Coronary artery (tissue), 2 donors: ENCODE measurements around the gene CPNE9.

Experiments
- DNase-seq: peaks from one replicate; pipeline ENCODE4 v3.0.0-alpha.2; 2017; ENCODE audit warnings: low spot score
- H3K27ac ChIP-seq, 2 donors: fragments of 200-600 bp; sonication (generic); one replicate each; pipeline ENCODE4 v1.5.1; 2016 to 2019
- H3K4me3 ChIP-seq: fragments of 200-600 bp; sonication (generic); 2 replicates; pipeline ENCODE4 v1.5.1; 2016; ENCODE audit warnings: mild to moderate bottlenecking, moderate library complexity
- TF ChIP-seq, protein P1 (sequence below): fragments of 200-600 bp; sonication (generic); IDR thresholded peaks from one replicate; pipeline ENCODE4 v1.5.1; 2019; ENCODE audit warnings: antibody characterized with exemption

Gene CPNE9

DNA sequence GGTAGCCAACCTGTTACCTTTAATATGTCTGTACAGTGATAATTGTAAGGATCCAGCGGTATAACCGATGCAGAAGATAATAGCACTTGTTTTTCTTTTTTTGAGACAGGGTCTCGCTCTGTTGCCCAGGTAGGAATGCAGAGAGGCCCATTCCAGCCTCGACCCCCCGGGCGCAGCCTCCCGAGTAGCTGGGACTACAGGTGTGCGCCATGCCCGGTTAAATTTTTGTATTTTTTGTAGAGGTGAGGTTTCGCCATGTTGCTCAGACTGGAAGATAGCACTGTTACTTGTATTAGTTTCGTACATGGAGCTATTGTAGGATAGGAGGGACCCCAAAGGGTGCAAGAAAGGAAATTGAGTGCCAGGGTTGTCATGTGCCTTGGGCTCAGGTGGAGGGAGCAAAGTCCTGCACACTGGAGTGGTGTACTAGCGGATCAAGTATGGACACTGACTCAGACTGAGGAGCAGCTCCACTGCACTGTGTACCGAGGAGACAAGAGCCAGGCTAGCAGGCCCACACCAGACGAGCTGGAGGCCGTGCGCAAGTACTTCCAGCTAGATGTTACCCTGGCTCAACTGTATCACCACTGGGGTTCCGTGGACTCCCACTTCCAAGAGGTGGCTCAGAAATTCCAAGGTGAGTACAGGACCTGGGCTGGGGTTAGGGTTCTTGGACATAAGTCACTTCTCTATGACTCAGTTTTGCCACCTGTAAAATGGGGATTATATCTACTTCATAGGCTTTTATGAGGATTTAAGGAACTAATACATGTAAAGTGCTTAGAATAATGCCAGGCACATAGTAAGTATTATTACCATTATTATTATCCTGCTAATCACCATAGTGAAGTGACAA lies 47.2 kb downstream of the CPNE9 start:
- H3K27ac ChIP-seq, result peak overlapping the region; percentile 42 to 94
- TF ChIP-seq, protein P1, sequence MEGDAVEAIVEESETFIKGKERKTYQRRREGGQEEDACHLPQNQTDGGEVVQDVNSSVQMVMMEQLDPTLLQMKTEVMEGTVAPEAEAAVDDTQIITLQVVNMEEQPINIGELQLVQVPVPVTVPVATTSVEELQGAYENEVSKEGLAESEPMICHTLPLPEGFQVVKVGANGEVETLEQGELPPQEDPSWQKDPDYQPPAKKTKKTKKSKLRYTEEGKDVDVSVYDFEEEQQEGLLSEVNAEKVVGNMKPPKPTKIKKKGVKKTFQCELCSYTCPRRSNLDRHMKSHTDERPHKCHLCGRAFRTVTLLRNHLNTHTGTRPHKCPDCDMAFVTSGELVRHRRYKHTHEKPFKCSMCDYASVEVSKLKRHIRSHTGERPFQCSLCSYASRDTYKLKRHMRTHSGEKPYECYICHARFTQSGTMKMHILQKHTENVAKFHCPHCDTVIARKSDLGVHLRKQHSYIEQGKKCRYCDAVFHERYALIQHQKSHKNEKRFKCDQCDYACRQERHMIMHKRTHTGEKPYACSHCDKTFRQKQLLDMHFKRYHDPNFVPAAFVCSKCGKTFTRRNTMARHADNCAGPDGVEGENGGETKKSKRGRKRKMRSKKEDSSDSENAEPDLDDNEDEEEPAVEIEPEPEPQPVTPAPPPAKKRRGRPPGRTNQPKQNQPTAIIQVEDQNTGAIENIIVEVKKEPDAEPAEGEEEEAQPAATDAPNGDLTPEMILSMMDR, result no peak
- no peak for DNase-seq
- peak overlapping the region; percentile 77 for H3K4me3 ChIP-seq

GRCh38 chr3:9754678-9755077 lies 51.0 kb downstream of the CPNE9 start:
- H3K4me3 ChIP-seq, result no peak overlapping the region
- TF ChIP-seq, protein P1, result no peak
- peak overlapping the region in 1 of 2 donors; percentile 20 for H3K27ac ChIP-seq
- DNase-seq, result no peak

- H3K27ac ChIP-seq, result no peak overlapping the region
- TF ChIP-seq, protein P1, result no peak
- no peak for DNase-seq
These were observed 53.8 kb downstream of the CPNE9 start for GRCh38 chr3:9757427-9757826.

DNA sequence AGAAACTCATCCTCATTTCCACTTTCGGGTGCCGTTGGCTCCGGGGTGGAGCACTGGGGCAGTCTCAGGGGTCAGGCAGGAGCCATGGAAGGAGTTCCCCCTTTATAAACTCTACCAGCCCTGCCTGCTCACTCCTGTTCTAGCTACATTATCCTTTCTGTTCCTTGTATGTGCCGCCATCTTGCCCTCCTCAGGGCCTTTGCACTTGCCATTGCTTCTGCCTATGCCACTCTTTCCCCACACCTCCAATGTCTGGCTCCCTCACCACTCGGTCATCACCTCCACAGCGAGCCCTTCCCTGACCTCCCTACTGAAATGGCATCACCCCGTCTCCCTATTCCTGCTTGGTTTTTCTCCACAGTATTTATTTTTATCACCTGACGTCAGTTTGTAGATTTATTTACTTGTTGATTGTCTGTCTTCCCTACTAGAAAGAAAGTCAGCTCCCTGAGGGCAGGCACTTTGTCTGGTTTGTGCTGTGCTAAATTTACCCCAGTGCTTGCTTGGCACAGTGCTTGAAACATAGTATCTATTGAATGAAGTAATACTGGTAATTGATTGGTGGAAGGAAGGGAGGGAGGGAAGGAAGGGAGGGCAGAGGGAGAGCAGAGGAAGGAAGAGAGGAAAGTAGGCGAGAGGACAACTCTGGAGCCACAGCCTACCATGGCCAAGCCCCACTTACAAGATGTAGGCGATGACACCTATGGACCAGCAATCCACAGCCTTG lies 57.3 kb downstream of the CPNE9 start:
- Histone ChIP-seq H3K27ac (no peak overlapping the region), H3K4me3 (no peak overlapping the region)
- TF ChIP-seq, protein P1, result no peak
- DNase-seq, result no peak

More at GRCh38 chr3:9757427-9757826, 53.8 kb downstream of the CPNE9 start:
- H3K4me3 ChIP-seq, result no peak overlapping the region

GRCh38 chr3:9761919-9762318 lies 58.3 kb downstream of the CPNE9 start:
- Histone ChIP-seq H3K4me3 (no peak overlapping the region), H3K27ac (no peak overlapping the region)
- TF ChIP-seq, protein P1, result no peak
- DNase-seq, result no peak

GRCh38 chr3:9762871-9763270 lies 59.2 kb downstream of the CPNE9 start:
- Histone ChIP-seq H3K4me3 (no peak overlapping the region), H3K27ac (no peak overlapping the region)
- no peak for DNase-seq
- TF ChIP-seq, protein P1, result no peak
